Retinal pigment epithelial cell (primary cell): ENCODE results near the gene MIEN1.

Experiments
- DNase-seq: peaks from one replicate; pipeline ENCODE4 v3.0.0-alpha.2; 2010; ENCODE audit warnings: low read depth
- H3K4me3 ChIP-seq: 2 replicates; pipeline ENCODE4 v1.5.1; 2011; ENCODE audit warnings: mild to moderate bottlenecking, low read length, control low read depth, moderate library complexity
- CTCF ChIP-seq: conservative IDR thresholded peaks from 2 replicates; pipeline ENCODE4 v1.5.1; 2011; ENCODE audit warnings: low read depth, low read length, control low read depth, inconsistent platforms

MIEN1 gene

GRCh38 chr17:39730095-39730921 lies at the start of gene MIEN1:
TSS of gene MIEN1 (minus strand) at chr17:39730532. CDS start at chr17:39730495, 37 bp downstream.
- DNase-seq: peak; percentile 21
- peak; percentile 70 for TF ChIP-seq CTCF
- peak within 1 kb of the TSS; percentile 62 for H3K4me3 ChIP-seq

GRCh38 chr17:39777534-39778365 lies 47.4 kb upstream of the MIEN1 start:
- DNase-seq: no peak
- TF ChIP-seq CTCF: no peak
- H3K4me3 ChIP-seq: no peak overlapping the region

GRCh38 chr17:39776252-39776651 lies 45.9 kb upstream of the MIEN1 start:
- TF ChIP-seq CTCF: no peak
- no peak for DNase-seq
- no peak overlapping the region for H3K4me3 ChIP-seq

GRCh38 chr17:39775031-39775430 lies 44.7 kb upstream of the MIEN1 start:
- no peak overlapping the region for H3K4me3 ChIP-seq
- no peak for TF ChIP-seq CTCF
- no peak for DNase-seq

GRCh38 chr17:39774047-39774446 lies 43.7 kb upstream of the MIEN1 start:
- TF ChIP-seq CTCF: no peak
- H3K4me3 ChIP-seq: no peak overlapping the region
- DNase-seq: no peak

- DNase-seq: no peak
- TF ChIP-seq CTCF: no peak
- H3K4me3 ChIP-seq: no peak overlapping the region
Observed at GRCh38 chr17:39772987-39773934, 42.9 kb upstream of the MIEN1 start.
